ENCODE results near the gene PRSS12. TPM values are rescaled to one million over a fixed set of nuclear protein-coding genes. Genes with fewer than 3 reads are reported as not detected.

PRSS12 gene
- total RNA-seq, 1 experiment from 2014 or later, result 3.1 TPM

DNA sequence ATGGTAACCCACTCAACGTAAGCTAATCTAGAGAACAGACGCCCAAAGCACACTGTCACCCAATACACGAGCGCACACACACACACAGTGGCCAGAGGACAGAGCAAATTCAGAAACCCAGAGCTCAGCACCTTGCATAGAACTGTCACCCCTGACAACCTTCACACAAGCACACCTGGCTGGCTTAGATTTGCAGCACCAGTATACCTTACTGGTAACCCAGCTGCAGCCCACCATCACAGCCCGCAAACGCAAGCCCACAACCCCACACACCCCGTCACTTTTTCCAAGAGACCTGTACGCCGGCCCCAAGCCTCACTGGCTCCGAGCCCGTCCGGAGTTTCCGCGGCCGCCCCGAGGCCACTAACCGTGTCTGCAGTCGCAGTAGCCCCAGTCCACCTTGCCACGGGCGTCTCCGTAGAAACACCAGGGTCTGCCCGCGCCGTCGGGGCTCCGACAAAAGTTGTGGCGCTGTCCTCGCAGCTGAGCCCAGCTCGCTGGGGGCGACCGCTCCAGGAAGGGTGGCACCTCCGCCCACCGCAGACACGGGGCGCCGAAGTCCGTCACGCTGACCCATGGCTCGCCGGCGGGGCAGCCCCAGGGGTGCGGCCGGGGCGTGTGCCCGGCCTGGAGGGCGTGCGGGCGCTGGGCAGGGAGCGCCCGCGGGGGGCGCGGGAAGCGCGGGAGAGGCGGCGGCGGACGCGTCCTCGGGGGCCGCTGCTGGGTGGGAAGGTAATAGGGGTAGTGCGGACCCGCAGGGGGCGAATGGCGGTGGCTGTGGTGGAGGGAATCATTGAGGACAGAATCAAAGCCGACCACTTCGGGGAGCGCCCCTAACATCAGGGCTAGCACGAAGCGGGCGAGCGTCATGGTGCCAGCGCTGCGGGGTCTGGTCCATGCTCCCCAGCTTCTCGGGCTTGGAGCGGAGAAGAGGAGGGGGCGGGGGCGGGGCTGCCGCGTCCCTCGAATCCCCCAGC is 664 bp downstream of the PRSS12 start:
- peaks cover 24% of the 10 kb centered on the region for H3K27me3 ChIP-seq (replicated peaks; ENCODE audit: insufficient read depth, low read depth, low read length, poor library complexity)
- peak; percentile 25 for DNase-seq (ENCODE audit: low spot score)
- H3K4me1 ChIP-seq (ENCODE audit: insufficient read depth, low read length, poor library complexity, severe bottlenecking), result no peaks in the 10 kb centered on the region
- POLR2A ChIA-PET (ENCODE audit: low non-redundant PET), result interaction anchor here (0.7 kb wide), 2 partner anchors 9 to 1759 kb away, joined by 7 to 10 read pairs; no protein-coding TSS in a partner anchor
- H3K27ac ChIP-seq (ENCODE audit: low read depth, low read length, poor library complexity, severe bottlenecking), result no peak overlapping the region
- H3K9me3 ChIP-seq (ENCODE audit: low read depth, low read length, poor library complexity, severe bottlenecking), result no peaks in the 10 kb centered on the region
- no peaks in the 10 kb centered on the region for H3K36me3 ChIP-seq (ENCODE audit: insufficient read depth, low read length, poor library complexity, severe bottlenecking)
- intact Hi-C loops (cut with micrococcal nuclease; ENCODE audit: unreplicated experiment), result loop anchor here (5.0 kb wide), 1 partner anchor 70 kb away; no protein-coding TSS in a partner anchor
- peak; percentile 42 for TF ChIP-seq EZH2 (IDR thresholded peaks at IDR 0.05; ENCODE audit: borderline replicate concordance, low read depth, low read length, poor library complexity, severe bottlenecking)
- TF ChIP-seq CTCF (conservative IDR thresholded peaks at IDR 0.05; ENCODE audit: low read depth, low read length), result no peak
- CTCF ChIA-PET, result interaction anchor here (0.6 kb wide), 2 partner anchors 31 to 35 kb away, joined by 3 to 4 read pairs; no protein-coding TSS in a partner anchor
- H3K4me3 ChIP-seq (ENCODE audit: low read depth, low read length, poor library complexity, severe bottlenecking), result peak overlapping the region; percentile 53
- BruUV-seq (replicated peaks), result no TSS peak

GRCh38 chr4:118350961-118351360 is 1.8 kb downstream of the PRSS12 start:
- Histone ChIP-seq H3K36me3 (ENCODE audit: insufficient read depth, low read length, poor library complexity, severe bottlenecking) (no peaks in the 10 kb centered on the region), H3K27ac (ENCODE audit: low read depth, low read length, poor library complexity, severe bottlenecking) (no peak overlapping the region), H3K27me3 (replicated peaks; ENCODE audit: insufficient read depth, low read depth, low read length, poor library complexity) (peaks cover 24% of the 10 kb centered on the region), H3K4me3 (ENCODE audit: low read depth, low read length, poor library complexity, severe bottlenecking) (no peak overlapping the region), H3K9me3 (ENCODE audit: low read depth, low read length, poor library complexity, severe bottlenecking) (no peaks in the 10 kb centered on the region), H3K4me1 (ENCODE audit: insufficient read depth, low read length, poor library complexity, severe bottlenecking) (no peaks in the 10 kb centered on the region)
- ChIA-PET CTCF (no interaction called here), POLR2A (ENCODE audit: low non-redundant PET) (no interaction called here)
- DNase-seq (ENCODE audit: low spot score), result no peak
- no peak for TF ChIP-seq EZH2 (IDR thresholded peaks at IDR 0.05; ENCODE audit: borderline replicate concordance, low read depth, low read length, poor library complexity, severe bottlenecking)
- no TSS peak for BruUV-seq (replicated peaks)
- intact Hi-C loops (cut with micrococcal nuclease; ENCODE audit: unreplicated experiment), result loop anchor here (5.0 kb wide), 1 partner anchor 69 kb away; no protein-coding TSS in a partner anchor

DNA sequence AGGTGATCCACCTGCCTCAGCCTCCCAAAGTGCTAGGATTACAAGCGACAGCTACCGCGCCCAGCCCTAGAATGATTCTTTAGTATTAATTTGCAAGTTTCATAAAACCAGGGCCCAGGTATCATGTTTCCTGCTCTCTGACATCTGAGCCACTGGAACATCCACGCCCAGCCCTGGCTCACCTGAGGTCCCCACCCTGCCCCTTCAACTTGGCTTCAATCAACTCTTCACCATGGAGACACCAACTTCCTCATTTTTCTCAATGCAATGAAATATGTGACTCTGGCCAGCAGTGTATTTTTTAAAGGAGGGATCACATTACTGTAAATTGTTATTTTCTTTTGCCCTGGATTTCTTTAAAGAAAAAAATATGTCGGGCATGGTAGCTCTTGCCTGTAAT is 3.9 kb downstream of the PRSS12 start:
- H3K9me3 ChIP-seq (ENCODE audit: low read depth, low read length, poor library complexity, severe bottlenecking), result no peaks in the 10 kb centered on the region
- POLR2A ChIA-PET (ENCODE audit: low non-redundant PET), result no interaction called here

More for the DNA sequence above, 3.9 kb downstream of the PRSS12 start:
- CTCF ChIA-PET, result no interaction called here
- no peak overlapping the region for H3K4me3 ChIP-seq (ENCODE audit: low read depth, low read length, poor library complexity, severe bottlenecking)
- H3K27me3 ChIP-seq (replicated peaks; ENCODE audit: insufficient read depth, low read depth, low read length, poor library complexity), result peaks cover 17% of the 10 kb centered on the region
- BruUV-seq (replicated peaks), result no TSS peak
- TF ChIP-seq CTCF (conservative IDR thresholded peaks at IDR 0.05; ENCODE audit: low read depth, low read length) (no peak), EZH2 (IDR thresholded peaks at IDR 0.05; ENCODE audit: borderline replicate concordance, low read depth, low read length, poor library complexity, severe bottlenecking) (no peak)
- H3K4me1 ChIP-seq (ENCODE audit: insufficient read depth, low read length, poor library complexity, severe bottlenecking), result no peaks in the 10 kb centered on the region
- no peak for DNase-seq (ENCODE audit: low spot score)
- no peaks in the 10 kb centered on the region for H3K36me3 ChIP-seq (ENCODE audit: insufficient read depth, low read length, poor library complexity, severe bottlenecking)
- H3K27ac ChIP-seq (ENCODE audit: low read depth, low read length, poor library complexity, severe bottlenecking), result no peak overlapping the region
- intact Hi-C loops (cut with micrococcal nuclease; ENCODE audit: unreplicated experiment), result no loop called here

All from A673 (cell line).